Measurements from ENCODE around the gene TPSD1.
"Not testable (repeated sequence)": the region's sequence is repeated elsewhere in the genome, so short reads cannot be mapped to it uniquely, and the experiment has no call there.

TPSD1 gene

GRCh38 chr16:1290860-1291575 lies 35.1 kb downstream of the TPSD1 start:
- Histone ChIP-seq H3K4me1 (ENCODE audit: control insufficient read depth, low read length) (peaks cover 6% of the 10 kb centered on the region; the same call in 1 of the 2 replicates), H3K4me3 (ENCODE audit: low read length) (no peak overlapping the region), H3K9me2 (replicated peaks; ENCODE audit: control insufficient read depth, low read length) (no peaks in the 10 kb centered on the region)

GRCh38 chr16:1291576-1291974 lies 35.7 kb downstream of the TPSD1 start:
- Histone ChIP-seq H3K27ac (ENCODE audit: low read depth, low read length) (no peak overlapping the region), H3K9me3 (ENCODE audit: control insufficient read depth, insufficient read depth, low read length) (no peaks in the 10 kb centered on the region), H3K4me1 (ENCODE audit: control insufficient read depth, low read length) (peaks cover 9% of the 10 kb centered on the region), H3K79me2 (ENCODE audit: control insufficient read depth, low read length) (no peaks in the 10 kb centered on the region), H3F3A (ENCODE audit: control insufficient read depth, insufficient read depth) (no peaks in the 10 kb centered on the region; the same call in 1 of the 2 replicates), H3K4me2 (ENCODE audit: low read length) (no peak overlapping the region), H3K4me3 (ENCODE audit: low read length) (no peak overlapping the region), H4K20me1 (ENCODE audit: control insufficient read depth, insufficient read depth, low read depth, low read length) (no peaks in the 10 kb centered on the region), H3K36me3 (ENCODE audit: control insufficient read depth, low read length) (no peaks in the 10 kb centered on the region), H3K27me3 (ENCODE audit: control insufficient read depth, low read length) (peaks cover 23% of the 10 kb centered on the region), H3K9me2 (replicated peaks; ENCODE audit: control insufficient read depth, low read length) (no peaks in the 10 kb centered on the region)
- TF ChIP-seq EZH2phosphoT487 (IDR thresholded peaks at IDR 0.05; ENCODE audit: borderline replicate concordance, low read length) = no peak
- no peak for TF ChIP-seq CTCF (IDR thresholded peaks at IDR 0.05; ENCODE audit: low read depth, low read length, poor library complexity, severe bottlenecking)

More at GRCh38 chr16:1290860-1291575, 35.1 kb downstream of the TPSD1 start:
- Histone ChIP-seq H3K27ac (ENCODE audit: low read depth, low read length) (no peak overlapping the region), H3F3A (ENCODE audit: control insufficient read depth, insufficient read depth) (no peaks in the 10 kb centered on the region; the same call in 1 of the 2 replicates), H3K36me3 (ENCODE audit: control insufficient read depth, low read length) (no peaks in the 10 kb centered on the region), H3K9me3 (ENCODE audit: control insufficient read depth, insufficient read depth, low read length) (no peaks in the 10 kb centered on the region), H3K4me2 (ENCODE audit: low read length) (no peak overlapping the region), H3K27me3 (ENCODE audit: control insufficient read depth, low read length) (peaks cover 23% of the 10 kb centered on the region), H3K79me2 (ENCODE audit: control insufficient read depth, low read length) (no peaks in the 10 kb centered on the region), H4K20me1 (ENCODE audit: control insufficient read depth, insufficient read depth, low read depth, low read length) (no peaks in the 10 kb centered on the region)
- no peak for TF ChIP-seq CTCF (IDR thresholded peaks at IDR 0.05; ENCODE audit: low read depth, low read length, poor library complexity, severe bottlenecking)
- no peak for TF ChIP-seq EZH2phosphoT487 (IDR thresholded peaks at IDR 0.05; ENCODE audit: borderline replicate concordance, low read length)

GRCh38 chr16:1292208-1292607 lies 36.3 kb downstream of the TPSD1 start:
- Histone ChIP-seq H3K27me3 (ENCODE audit: control insufficient read depth, low read length) (peaks cover 23% of the 10 kb centered on the region), H3K4me1 (ENCODE audit: control insufficient read depth, low read length) (peaks cover 15% of the 10 kb centered on the region)
- H4K20me1 ChIP-seq (ENCODE audit: control insufficient read depth, insufficient read depth, low read depth, low read length); H3K79me2 ChIP-seq (ENCODE audit: control insufficient read depth, low read length); H3K27ac ChIP-seq (ENCODE audit: low read depth, low read length); H3K9me3 ChIP-seq (ENCODE audit: control insufficient read depth, insufficient read depth, low read length); H3K4me3 ChIP-seq (ENCODE audit: low read length); H3K9me2 ChIP-seq (replicated peaks; ENCODE audit: control insufficient read depth, low read length); H3K4me2 ChIP-seq (ENCODE audit: low read length); H3F3A ChIP-seq (ENCODE audit: control insufficient read depth, insufficient read depth); H3K36me3 ChIP-seq (ENCODE audit: control insufficient read depth, low read length): not testable (repeated sequence)

- H3K27ac ChIP-seq (ENCODE audit: low read depth, low read length); H4K20me1 ChIP-seq (ENCODE audit: control insufficient read depth, insufficient read depth, low read depth, low read length): not testable (repeated sequence)
- H3K4me1 ChIP-seq (ENCODE audit: control insufficient read depth, low read length) = peaks cover 18% of the 10 kb centered on the region
These were observed 36.9 kb downstream of the TPSD1 start for GRCh38 chr16:1292808-1293207.

More at GRCh38 chr16:1292808-1293207, 36.9 kb downstream of the TPSD1 start:
- not testable (repeated sequence) for H3F3A ChIP-seq (ENCODE audit: control insufficient read depth, insufficient read depth); H3K9me2 ChIP-seq (replicated peaks; ENCODE audit: control insufficient read depth, low read length); H3K4me2 ChIP-seq (ENCODE audit: low read length); H3K79me2 ChIP-seq (ENCODE audit: control insufficient read depth, low read length); H3K9me3 ChIP-seq (ENCODE audit: control insufficient read depth, insufficient read depth, low read length); H3K36me3 ChIP-seq (ENCODE audit: control insufficient read depth, low read length); H3K4me3 ChIP-seq (ENCODE audit: low read length)
- peaks cover 23% of the 10 kb centered on the region for H3K27me3 ChIP-seq (ENCODE audit: control insufficient read depth, low read length)

Measured in DOHH2 (cell line).